Measurements from ENCODE around the gene ZBTB42.

- TF ChIP-seq, protein P1, sequence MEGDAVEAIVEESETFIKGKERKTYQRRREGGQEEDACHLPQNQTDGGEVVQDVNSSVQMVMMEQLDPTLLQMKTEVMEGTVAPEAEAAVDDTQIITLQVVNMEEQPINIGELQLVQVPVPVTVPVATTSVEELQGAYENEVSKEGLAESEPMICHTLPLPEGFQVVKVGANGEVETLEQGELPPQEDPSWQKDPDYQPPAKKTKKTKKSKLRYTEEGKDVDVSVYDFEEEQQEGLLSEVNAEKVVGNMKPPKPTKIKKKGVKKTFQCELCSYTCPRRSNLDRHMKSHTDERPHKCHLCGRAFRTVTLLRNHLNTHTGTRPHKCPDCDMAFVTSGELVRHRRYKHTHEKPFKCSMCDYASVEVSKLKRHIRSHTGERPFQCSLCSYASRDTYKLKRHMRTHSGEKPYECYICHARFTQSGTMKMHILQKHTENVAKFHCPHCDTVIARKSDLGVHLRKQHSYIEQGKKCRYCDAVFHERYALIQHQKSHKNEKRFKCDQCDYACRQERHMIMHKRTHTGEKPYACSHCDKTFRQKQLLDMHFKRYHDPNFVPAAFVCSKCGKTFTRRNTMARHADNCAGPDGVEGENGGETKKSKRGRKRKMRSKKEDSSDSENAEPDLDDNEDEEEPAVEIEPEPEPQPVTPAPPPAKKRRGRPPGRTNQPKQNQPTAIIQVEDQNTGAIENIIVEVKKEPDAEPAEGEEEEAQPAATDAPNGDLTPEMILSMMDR (IDR thresholded peaks at IDR 0.05): no peak
- TF ChIP-seq POLR2A (IDR thresholded peaks at IDR 0.05): no peak
- TF ChIP-seq EP300 (IDR thresholded peaks at IDR 0.05): no peak
- no peak for TF ChIP-seq POLR2AphosphoS5 (IDR thresholded peaks at IDR 0.05)
These were observed 35.4 kb upstream of the ZBTB42 start for GRCh38 chr14:104765517-104765916.
